PC-3 (cell line): Measurements from ENCODE around the gene NPAS4.

Experiments
- CTCF ChIP-seq: fragments of 300-600 bp; sonication (generic); conservative IDR thresholded peaks from 2 replicates; pipeline ENCODE4 v1.5.1; 2017; ENCODE audit warnings: antibody characterized with exemption, low read depth, mild to moderate bottlenecking, low read length
- EZH2 ChIP-seq: fragments of 300-600 bp; sonication (generic); IDR thresholded peaks from one replicate; pipeline ENCODE4 v1.6.1; 2017; ENCODE audit warnings: antibody characterized with exemption, mild to moderate bottlenecking, low read length; ENCODE audit not compliant: unreplicated experiment

DNA sequence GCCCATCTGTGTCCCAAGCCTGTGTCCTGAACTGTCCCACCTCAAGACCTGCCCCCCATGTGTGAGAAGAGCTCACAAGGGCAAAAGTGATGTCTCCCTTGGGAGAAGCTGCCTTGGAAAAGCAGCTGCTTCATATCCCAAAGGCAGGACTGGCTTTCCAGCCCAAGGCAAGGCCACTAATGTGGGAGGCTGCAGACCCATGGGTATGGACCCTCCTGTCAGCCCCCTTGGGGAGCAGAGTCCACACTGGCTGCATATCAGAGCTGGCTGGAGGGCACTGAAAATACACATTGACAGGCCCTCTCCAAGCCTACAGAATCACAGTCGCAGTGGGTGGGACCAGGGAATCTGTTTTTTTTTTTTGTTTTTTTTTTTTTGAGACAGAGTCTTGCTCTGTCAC lies 48.6 kb downstream of the NPAS4 start:
- TF ChIP-seq CTCF (no peak), EZH2 (no peak)
